ENCODE data around the gene F2RL1.
"Not testable (repeated sequence)": the region's sequence is repeated elsewhere in the genome, so short reads cannot be mapped to it uniquely, and the experiment has no call there.

DNA sequence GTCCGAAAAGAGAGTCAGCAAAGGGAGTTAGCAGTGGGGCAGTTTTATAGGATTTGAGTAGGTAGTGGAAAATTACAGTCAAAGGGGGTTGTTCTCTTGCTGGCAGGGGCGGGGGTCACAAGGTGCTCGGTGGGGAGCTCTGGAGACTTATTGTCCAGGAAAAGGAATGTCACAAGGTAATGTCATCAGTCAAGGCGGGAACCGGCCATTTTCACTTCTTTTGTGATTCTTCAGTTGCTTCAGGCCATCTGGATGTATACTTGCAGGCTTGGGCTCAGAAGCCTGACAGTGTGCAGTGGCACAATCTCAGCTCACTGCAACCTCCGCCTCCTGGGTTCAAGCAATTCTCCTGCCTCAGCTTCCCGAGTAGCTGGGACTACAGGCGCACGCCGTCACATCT lies 29.6 kb upstream of the F2RL1 start:
- TF ChIP-seq, protein P1, sequence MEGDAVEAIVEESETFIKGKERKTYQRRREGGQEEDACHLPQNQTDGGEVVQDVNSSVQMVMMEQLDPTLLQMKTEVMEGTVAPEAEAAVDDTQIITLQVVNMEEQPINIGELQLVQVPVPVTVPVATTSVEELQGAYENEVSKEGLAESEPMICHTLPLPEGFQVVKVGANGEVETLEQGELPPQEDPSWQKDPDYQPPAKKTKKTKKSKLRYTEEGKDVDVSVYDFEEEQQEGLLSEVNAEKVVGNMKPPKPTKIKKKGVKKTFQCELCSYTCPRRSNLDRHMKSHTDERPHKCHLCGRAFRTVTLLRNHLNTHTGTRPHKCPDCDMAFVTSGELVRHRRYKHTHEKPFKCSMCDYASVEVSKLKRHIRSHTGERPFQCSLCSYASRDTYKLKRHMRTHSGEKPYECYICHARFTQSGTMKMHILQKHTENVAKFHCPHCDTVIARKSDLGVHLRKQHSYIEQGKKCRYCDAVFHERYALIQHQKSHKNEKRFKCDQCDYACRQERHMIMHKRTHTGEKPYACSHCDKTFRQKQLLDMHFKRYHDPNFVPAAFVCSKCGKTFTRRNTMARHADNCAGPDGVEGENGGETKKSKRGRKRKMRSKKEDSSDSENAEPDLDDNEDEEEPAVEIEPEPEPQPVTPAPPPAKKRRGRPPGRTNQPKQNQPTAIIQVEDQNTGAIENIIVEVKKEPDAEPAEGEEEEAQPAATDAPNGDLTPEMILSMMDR (IDR thresholded peaks at IDR 0.05), result not testable (repeated sequence)
- not testable (repeated sequence) for TF ChIP-seq POLR2A (IDR thresholded peaks at IDR 0.05)
